IMR-90 (cell line): ENCODE results near the gene ESRP2. TPM values are rescaled to one million over a fixed set of nuclear protein-coding genes. Genes with fewer than 3 reads are reported as not detected.

Experiments used
- ATAC-seq: fragments of 200-7000 bp; cut with Tn5 transposase; 2 replicates; pipeline ENCODE4 v1.9.1; 2020; ENCODE audit warnings: low read depth, mild to moderate bottlenecking, moderate library complexity
- BruUV-seq: library from RNA; stranded (reverse); fragments of 400-500 nt; replicated peaks from 2 replicates; lab custom pipeline; 2021; lab: Mats Ljungman, UMichigan
- CTCF ChIA-PET: fragments of 300-600 bp; formaldehyde crosslinking; extraction: SDS; loops from one replicate; lab custom pipeline; 2021; ENCODE audit warnings: antibody characterized with exemption; lab: Yijun Ruan, JAX
- POLR2A ChIA-PET: fragments of 300-600 bp; sonication (Branson Sonifier 250); formaldehyde crosslinking; loops from one replicate; lab custom pipeline; 2022; ENCODE audit warnings: antibody characterized with exemption; ENCODE audit not compliant: unreplicated experiment; lab: Charles Lee
- DNase-seq: peaks from one replicate; pipeline ENCODE4 v3.0.0; 2013
- H2AFZ ChIP-seq: replicated peaks from 2 replicates; pipeline ENCODE3; 2013; ENCODE audit warnings: low read length, mild to moderate bottlenecking; ENCODE audit not compliant: poor library complexity
- H2AK5ac ChIP-seq: 2 replicates; pipeline ENCODE4 v1.6.1; 2013; ENCODE audit warnings: low read depth, low read length, inconsistent platforms
- H2AK9ac ChIP-seq: replicated peaks from 2 replicates; pipeline ENCODE3; 2013; ENCODE audit warnings: mild to moderate bottlenecking, low read depth, low read length, moderate library complexity; ENCODE audit not compliant: poor library complexity
- H2BK120ac ChIP-seq: 2 replicates; pipeline ENCODE4 v1.6.1; 2013; ENCODE audit warnings: low read depth, low read length, inconsistent platforms
- H2BK15ac ChIP-seq: 3 replicates; pipeline ENCODE4 v1.6.1; 2013; ENCODE audit warnings: low read depth, low read length, inconsistent platforms
- H2BK20ac ChIP-seq: 2 replicates; pipeline ENCODE4 v1.6.1; 2013; ENCODE audit warnings: low read depth, mild to moderate bottlenecking, inconsistent platforms, low read length, moderate library complexity
- H2BK5ac ChIP-seq: 2 replicates; pipeline ENCODE4 v1.6.1; 2013; ENCODE audit warnings: mild to moderate bottlenecking, low read depth, low read length, inconsistent platforms; ENCODE audit not compliant: poor library complexity, severe bottlenecking
- H3K14ac ChIP-seq: replicated peaks from 2 replicates; pipeline ENCODE4 v1.6.1; 2013; ENCODE audit warnings: low read depth, low read length, inconsistent platforms
- H3K18ac ChIP-seq: 2 replicates; pipeline ENCODE4 v1.6.1; 2013; ENCODE audit warnings: low read depth, low read length, control low read depth
- H3K23ac ChIP-seq: 2 replicates; pipeline ENCODE4 v1.6.1; 2013; ENCODE audit warnings: low read depth, low read length, inconsistent platforms
- H3K27ac ChIP-seq: 2 replicates; pipeline ENCODE4 v1.5.1; 2013; ENCODE audit warnings: mild to moderate bottlenecking, control low read depth, low read length; ENCODE audit not compliant: insufficient read depth
- H3K27me3 ChIP-seq: 2 replicates; pipeline ENCODE4 v1.6.1; 2013; ENCODE audit warnings: low read length; ENCODE audit not compliant: control insufficient read depth, insufficient read depth
- H3K36me3 ChIP-seq: 2 replicates; pipeline ENCODE4 v1.6.1; 2013; ENCODE audit warnings: low read length, mixed read lengths; ENCODE audit not compliant: control insufficient read depth, insufficient read depth
- H3K4ac ChIP-seq: 2 replicates; pipeline ENCODE4 v1.6.1; 2013; ENCODE audit warnings: low read depth, low read length, inconsistent platforms
- H3K4me1 ChIP-seq: 2 replicates; pipeline ENCODE4 v1.6.1; 2013; ENCODE audit warnings: low read length, mixed read lengths; ENCODE audit not compliant: control insufficient read depth, insufficient read depth
- H3K4me2 ChIP-seq: 2 replicates; pipeline ENCODE4 v1.6.1; 2013; ENCODE audit warnings: low read depth, mild to moderate bottlenecking, control low read depth, low read length, moderate library complexity
- H3K4me3 ChIP-seq: 2 replicates; pipeline ENCODE4 v1.5.1; 2013; ENCODE audit warnings: low read depth, mild to moderate bottlenecking, control low read depth, low read length, moderate library complexity; ENCODE audit not compliant: insufficient read depth
- H3K56ac ChIP-seq: 2 replicates; pipeline ENCODE4 v1.6.1; 2013; ENCODE audit warnings: low read length, inconsistent platforms; ENCODE audit not compliant: insufficient read depth; ENCODE audit errors: extremely low read depth
- H3K79me1 ChIP-seq, 2 experiments: 2 replicates each; pipeline ENCODE4 v1.6.1; 2013; ENCODE audit warnings: low read length in 2 of 2, inconsistent platforms in 1 of 2, low read depth in 1 of 2
- H3K9ac ChIP-seq: 2 replicates; pipeline ENCODE4 v1.6.1; 2013; ENCODE audit warnings: low read depth, low read length, control low read depth
- H3K9me1 ChIP-seq: 2 replicates; pipeline ENCODE4 v1.6.1; 2013; ENCODE audit warnings: low read length, inconsistent platforms; ENCODE audit not compliant: insufficient read depth
- H3K9me3 ChIP-seq: 2 replicates; pipeline ENCODE4 v1.6.1; 2013; ENCODE audit warnings: low read length; ENCODE audit not compliant: control insufficient read depth, insufficient read depth
- H4K20me1 ChIP-seq: 2 replicates; pipeline ENCODE4 v1.6.1; 2013; ENCODE audit warnings: low read length, inconsistent platforms; ENCODE audit not compliant: insufficient read depth
- H4K5ac ChIP-seq: 2 replicates; pipeline ENCODE4 v1.6.1; 2013; ENCODE audit warnings: mild to moderate bottlenecking, low read depth, low read length, control low read depth
- H4K8ac ChIP-seq, 2 experiments: 2 replicates each; pipeline ENCODE4 v1.6.1; 2013; ENCODE audit warnings: low read depth in 2 of 2, low read length in 2 of 2, control low read depth in 1 of 2, inconsistent platforms in 1 of 2
- H4K91ac ChIP-seq: 2 replicates; pipeline ENCODE4 v1.6.1; 2013; ENCODE audit warnings: low read depth, low read length, inconsistent platforms; ENCODE audit not compliant: insufficient read depth
- BHLHE40 ChIP-seq: fragments of 150-350 bp; IDR thresholded peaks from 2 replicates; pipeline ENCODE4 v1.6.1; 2016; ENCODE audit warnings: mild to moderate bottlenecking, low read depth, low read length
- CEBPB ChIP-seq: IDR thresholded peaks from 2 replicates; pipeline ENCODE4 v1.6.1; 2012; ENCODE audit warnings: low read depth, low read length, improper control_type of control experiment
- CHD1 ChIP-seq: IDR thresholded peaks from 2 replicates; pipeline ENCODE4 v1.6.1; 2012; ENCODE audit warnings: low read depth, low read length, improper control_type of control experiment
- FOS ChIP-seq: fragments of 150-350 bp; IDR thresholded peaks from 2 replicates; pipeline ENCODE4 v1.6.1; 2016; ENCODE audit warnings: low read depth, low read length
- MAFK ChIP-seq: IDR thresholded peaks from 2 replicates; pipeline ENCODE4 v1.6.1; 2012; ENCODE audit warnings: low read depth, low read length, improper control_type of control experiment
- MAZ ChIP-seq: IDR thresholded peaks from 2 replicates; pipeline ENCODE4 v1.6.1; 2012; ENCODE audit warnings: low read depth, mild to moderate bottlenecking, low read length, improper control_type of control experiment, moderate library complexity, borderline replicate concordance
- MXI1 ChIP-seq: IDR thresholded peaks from 2 replicates; pipeline ENCODE4 v1.6.1; 2012; ENCODE audit warnings: low read depth, mild to moderate bottlenecking, low read length, moderate library complexity, borderline replicate concordance
- NFE2L2 ChIP-seq: fragments of 150-350 bp; IDR thresholded peaks from 2 replicates; pipeline ENCODE4 v1.6.1; 2016; ENCODE audit warnings: low read depth, mild to moderate bottlenecking, low read length
- POLR2A ChIP-seq: IDR thresholded peaks from 2 replicates; pipeline ENCODE4 v1.6.1; 2012; ENCODE audit warnings: mild to moderate bottlenecking, low read depth, low read length
- RAD21 ChIP-seq: IDR thresholded peaks from 2 replicates; pipeline ENCODE4 v1.6.1; 2012; ENCODE audit warnings: low read length, improper control_type of control experiment
- RCOR1 ChIP-seq: IDR thresholded peaks from 2 replicates; pipeline ENCODE4 v1.6.1; 2012; ENCODE audit warnings: mild to moderate bottlenecking, low read length, improper control_type of control experiment; ENCODE audit not compliant: insufficient replicate concordance
- RFX5 ChIP-seq: IDR thresholded peaks from 2 replicates; pipeline ENCODE4 v1.8.0; 2012; ENCODE audit warnings: low read depth, mild to moderate bottlenecking, low read length, moderate library complexity
- SMC3 ChIP-seq: fragments of 150-350 bp; IDR thresholded peaks from 2 replicates; pipeline ENCODE4 v1.6.1; 2016; ENCODE audit warnings: low read depth, mild to moderate bottlenecking, antibody characterized with exemption, low read length, moderate library complexity
- WGBS, 2 experiments: methylation state at CpG; one replicate each; pipeline versions ENCODE4 v1.1.5 to v1.1.7; 2013; ENCODE audit warnings: missing lambda C conversion rate in 2 of 2; ENCODE audit not compliant: insufficient read length in 1 of 2; ENCODE audit errors: extremely low coverage in 2 of 2; 5-methylcytosine and 5-hydroxymethylcytosine counted together
- dilution Hi-C: fragments of 300-500 bp; cut with HindIII; formaldehyde crosslinking; loops from one replicate; pipeline ENCODE4 v1.14.3; 2018; ENCODE audit warnings: low sequenced_read_pairs; ENCODE audit not compliant: unreplicated experiment
- in situ Hi-C: fragments of 300-500 bp; cut with MboI; formaldehyde crosslinking; loops from 3 replicates; pipeline ENCODE4 v1.14.3; 2019; ENCODE audit warnings: low sequenced_read_pairs, inconsistent platforms, mixed read lengths
- intact Hi-C: fragments of 100-400 bp; cut with micrococcal nuclease; formaldehyde crosslinking; loops from 2 replicates; pipeline ENCODE4 v1.10.0; 2022
- polyA plus RNA-seq, 3 experiments: library from polyadenylated mRNA; depleted of rRNA; stranded (reverse); fragments of >200 nt; gene quantifications; 2 replicates each; pipeline ENCODE4 v1.2.3, GENCODE V29; 2012; ENCODE audit warnings: low replicate concordance in 1 of 3
- total RNA-seq: library from RNA; depleted of rRNA; stranded (reverse); fragments of >200 nt; gene quantifications from 2 replicates; pipeline ENCODE4 v1.2.3, GENCODE V29; 2012
- TF ChIP-seq, protein P1 (sequence below): fragments of 150-350 bp; IDR thresholded peaks from 2 replicates; pipeline ENCODE4 v1.6.1; 2017; ENCODE audit warnings: mild to moderate bottlenecking, antibody characterized with exemption, low read length, low read depth
- TF ChIP-seq, protein P2 (sequence below): fragments of 150-350 bp; IDR thresholded peaks from 2 replicates; pipeline ENCODE4 v1.6.1; 2016; ENCODE audit warnings: low read depth, mild to moderate bottlenecking, low read length, moderate library complexity, borderline replicate concordance
- TF ChIP-seq, protein P3 (sequence below): conservative IDR thresholded peaks from 2 replicates; pipeline ENCODE4 v1.5.1; 2012; ENCODE audit warnings: mild to moderate bottlenecking, low read depth, low read length, improper control_type of control experiment

Gene ESRP2
- total and polyA plus RNA-seq, 2 of the 4 experiments (the other 2 are of a cell fraction) = 0.07 TPM; not detected in 1

DNA sequence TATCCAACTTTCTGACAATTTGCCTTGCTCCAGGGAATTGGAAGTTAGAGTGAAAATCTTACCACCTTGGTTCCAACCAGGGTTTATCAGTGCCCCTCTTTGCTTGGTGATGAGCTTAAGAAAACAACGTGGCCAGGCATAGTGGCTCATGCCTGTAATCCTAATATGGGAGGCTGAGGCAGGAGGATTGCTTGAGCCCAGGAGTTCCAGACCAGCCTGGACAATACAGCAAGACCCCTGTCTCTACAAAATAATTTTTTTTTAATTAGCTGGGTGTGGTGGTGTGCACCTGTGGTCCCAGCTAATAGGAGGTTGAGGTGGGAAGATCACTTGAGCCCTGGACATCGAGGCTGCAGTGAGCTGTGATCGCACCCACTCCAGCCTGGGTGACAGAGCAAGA, 49.8 kb upstream of the ESRP2 start:
- BruUV-seq = no TSS peak
- Histone ChIP-seq H3K18ac (no peak overlapping the region), H3K56ac (no peak overlapping the region), H3K36me3 (peaks cover 29% of the 10 kb centered on the region), H2AK9ac (no peak overlapping the region), H3K4me1 (peaks cover 11% of the 10 kb centered on the region), H3K9me1 (peaks cover 32% of the 10 kb centered on the region), H3K27ac (no peak overlapping the region), H3K79me1 (peaks cover 28 to 93% of the 10 kb centered on the region in 2 experiments), H3K14ac (no peak overlapping the region), H3K4ac (no peak overlapping the region), H3K4me2 (no peak overlapping the region), H2AFZ (no peak overlapping the region), H3K23ac (no peak overlapping the region), H2BK15ac (no peak overlapping the region), H2BK5ac (no peak overlapping the region), H3K9ac (no peak overlapping the region), H4K20me1 (peaks cover 72% of the 10 kb centered on the region), H4K5ac (no peak overlapping the region), H2AK5ac (no peak overlapping the region), H2BK120ac (no peak overlapping the region), H3K9me3 (no peaks in the 10 kb centered on the region), H4K91ac (no peak overlapping the region), H3K4me3 (no peak overlapping the region), H2BK20ac (no peak overlapping the region), H4K8ac (no peak overlapping the region), H3K27me3 (no peaks in the 10 kb centered on the region)
- no CpG with 5 or more reads among the region's 3 CpGs for WGBS, 2 experiments
- ATAC-seq = no peak
- CTCF ChIA-PET = no interaction called here
- in situ Hi-C loops (no loop called here), intact Hi-C loops (no loop called here), dilution Hi-C loops (no loop called here)
- POLR2A ChIA-PET = no interaction called here
- TF ChIP-seq POLR2A (no peak), CEBPB (no peak), FOS (no peak), MAFK (no peak), NFE2L2 (no peak), MAZ (no peak), SMC3 (no peak), RFX5 (no peak), RAD21 (no peak), MXI1 (no peak), BHLHE40 (no peak), RCOR1 (no peak), CHD1 (no peak)
- TF ChIP-seq, protein P1, sequence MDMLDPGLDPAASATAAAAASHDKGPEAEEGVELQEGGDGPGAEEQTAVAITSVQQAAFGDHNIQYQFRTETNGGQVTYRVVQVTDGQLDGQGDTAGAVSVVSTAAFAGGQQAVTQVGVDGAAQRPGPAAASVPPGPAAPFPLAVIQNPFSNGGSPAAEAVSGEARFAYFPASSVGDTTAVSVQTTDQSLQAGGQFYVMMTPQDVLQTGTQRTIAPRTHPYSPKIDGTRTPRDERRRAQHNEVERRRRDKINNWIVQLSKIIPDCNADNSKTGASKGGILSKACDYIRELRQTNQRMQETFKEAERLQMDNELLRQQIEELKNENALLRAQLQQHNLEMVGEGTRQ = no peak
- TF ChIP-seq, protein P2, sequence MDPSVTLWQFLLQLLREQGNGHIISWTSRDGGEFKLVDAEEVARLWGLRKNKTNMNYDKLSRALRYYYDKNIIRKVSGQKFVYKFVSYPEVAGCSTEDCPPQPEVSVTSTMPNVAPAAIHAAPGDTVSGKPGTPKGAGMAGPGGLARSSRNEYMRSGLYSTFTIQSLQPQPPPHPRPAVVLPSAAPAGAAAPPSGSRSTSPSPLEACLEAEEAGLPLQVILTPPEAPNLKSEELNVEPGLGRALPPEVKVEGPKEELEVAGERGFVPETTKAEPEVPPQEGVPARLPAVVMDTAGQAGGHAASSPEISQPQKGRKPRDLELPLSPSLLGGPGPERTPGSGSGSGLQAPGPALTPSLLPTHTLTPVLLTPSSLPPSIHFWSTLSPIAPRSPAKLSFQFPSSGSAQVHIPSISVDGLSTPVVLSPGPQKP = no peak
- TF ChIP-seq, protein P3, sequence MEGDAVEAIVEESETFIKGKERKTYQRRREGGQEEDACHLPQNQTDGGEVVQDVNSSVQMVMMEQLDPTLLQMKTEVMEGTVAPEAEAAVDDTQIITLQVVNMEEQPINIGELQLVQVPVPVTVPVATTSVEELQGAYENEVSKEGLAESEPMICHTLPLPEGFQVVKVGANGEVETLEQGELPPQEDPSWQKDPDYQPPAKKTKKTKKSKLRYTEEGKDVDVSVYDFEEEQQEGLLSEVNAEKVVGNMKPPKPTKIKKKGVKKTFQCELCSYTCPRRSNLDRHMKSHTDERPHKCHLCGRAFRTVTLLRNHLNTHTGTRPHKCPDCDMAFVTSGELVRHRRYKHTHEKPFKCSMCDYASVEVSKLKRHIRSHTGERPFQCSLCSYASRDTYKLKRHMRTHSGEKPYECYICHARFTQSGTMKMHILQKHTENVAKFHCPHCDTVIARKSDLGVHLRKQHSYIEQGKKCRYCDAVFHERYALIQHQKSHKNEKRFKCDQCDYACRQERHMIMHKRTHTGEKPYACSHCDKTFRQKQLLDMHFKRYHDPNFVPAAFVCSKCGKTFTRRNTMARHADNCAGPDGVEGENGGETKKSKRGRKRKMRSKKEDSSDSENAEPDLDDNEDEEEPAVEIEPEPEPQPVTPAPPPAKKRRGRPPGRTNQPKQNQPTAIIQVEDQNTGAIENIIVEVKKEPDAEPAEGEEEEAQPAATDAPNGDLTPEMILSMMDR = no peak
- no peak for DNase-seq
